Smooth muscle cell of the brain vasculature (primary cell): ENCODE measurements around the gene EIF2AK3.
"Not testable (repeated sequence)": the region's sequence is repeated elsewhere in the genome, so short reads cannot be mapped to it uniquely, and the experiment has no call there.

Experiments used
- DNase-seq: peaks from one replicate; pipeline ENCODE4 v3.0.0-alpha.2; 2012; ENCODE audit warnings: low read depth, low spot score

EIF2AK3 gene

DNA sequence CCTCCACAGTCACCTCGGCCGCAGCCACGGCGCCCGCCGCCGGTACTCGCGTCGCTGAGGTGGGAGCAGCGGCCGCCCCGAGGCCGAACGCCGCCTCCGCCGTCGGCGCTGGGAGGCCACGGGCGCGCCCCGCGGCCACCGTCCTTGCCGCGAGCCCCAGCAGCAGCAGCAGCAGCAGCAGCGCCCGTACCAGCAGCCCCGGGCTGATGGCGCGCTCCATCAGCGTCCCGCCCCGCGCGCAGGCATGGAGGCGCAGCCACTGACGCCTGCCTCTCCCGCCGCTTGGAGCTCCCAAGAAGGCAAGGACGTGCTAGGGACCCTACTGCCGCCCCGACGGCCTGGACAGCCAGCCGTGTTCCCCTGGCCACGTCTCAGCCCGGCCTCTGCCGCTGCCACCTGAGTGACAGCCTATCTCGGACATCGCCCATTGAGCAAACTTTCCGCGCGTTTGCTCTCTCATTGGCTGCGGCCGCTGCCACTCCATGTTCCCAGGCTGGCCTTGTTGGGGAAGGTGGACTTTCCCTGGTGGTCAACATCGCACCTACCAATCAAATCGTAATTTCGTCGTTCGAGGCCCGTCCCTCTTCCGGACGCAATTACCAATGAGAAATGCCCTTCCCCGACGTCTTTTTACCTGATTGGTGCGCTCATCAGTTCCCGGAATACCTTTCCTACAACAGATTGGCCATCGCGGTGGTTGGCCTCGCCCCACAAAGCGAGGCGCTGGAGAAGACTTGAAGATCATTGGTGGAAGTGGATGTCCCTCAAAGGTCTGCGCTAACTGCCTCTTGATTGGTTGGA is at the start of gene EIF2AK3:
Gene EIF2AK3 (minus strand): TSS at position 410 of the 801 bp plus-strand sequence. CDS start 190 bp downstream, at position 220.
- DNase-seq = peak; percentile 100

GRCh38 chr2:88673363-88673762 is 46.1 kb upstream of the EIF2AK3 start:
- no peak for DNase-seq

DNA sequence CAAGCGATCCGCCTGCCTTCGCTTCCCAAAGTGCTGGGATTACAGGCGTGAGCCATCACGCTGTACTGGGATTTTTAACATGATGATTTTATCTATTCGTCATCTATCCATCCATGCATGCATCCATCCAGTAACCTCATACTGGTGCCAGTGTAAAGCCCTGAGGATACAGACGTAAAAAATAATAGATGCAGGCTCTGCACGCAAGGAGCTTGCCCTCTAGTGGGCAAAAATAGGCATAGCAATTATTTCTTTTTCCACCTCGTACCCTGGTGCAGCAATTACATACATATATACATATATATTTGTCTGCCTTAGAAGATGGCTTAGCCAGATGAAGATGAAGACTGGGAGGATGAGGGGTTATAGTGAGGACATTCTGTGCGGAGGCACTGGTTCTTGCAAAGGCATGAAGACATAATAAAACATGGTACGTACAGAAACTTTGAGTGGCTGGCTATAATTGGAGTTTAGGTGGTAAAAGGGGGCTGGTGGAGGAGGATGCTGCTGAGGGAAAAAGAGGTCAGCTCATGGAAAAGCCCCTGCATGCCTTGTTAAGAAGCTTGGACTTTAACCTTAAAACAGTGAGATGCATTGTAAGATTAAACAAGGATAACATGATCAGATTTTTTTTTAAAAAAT is 44.6 kb upstream of the EIF2AK3 start:
- no peak for DNase-seq

DNA sequence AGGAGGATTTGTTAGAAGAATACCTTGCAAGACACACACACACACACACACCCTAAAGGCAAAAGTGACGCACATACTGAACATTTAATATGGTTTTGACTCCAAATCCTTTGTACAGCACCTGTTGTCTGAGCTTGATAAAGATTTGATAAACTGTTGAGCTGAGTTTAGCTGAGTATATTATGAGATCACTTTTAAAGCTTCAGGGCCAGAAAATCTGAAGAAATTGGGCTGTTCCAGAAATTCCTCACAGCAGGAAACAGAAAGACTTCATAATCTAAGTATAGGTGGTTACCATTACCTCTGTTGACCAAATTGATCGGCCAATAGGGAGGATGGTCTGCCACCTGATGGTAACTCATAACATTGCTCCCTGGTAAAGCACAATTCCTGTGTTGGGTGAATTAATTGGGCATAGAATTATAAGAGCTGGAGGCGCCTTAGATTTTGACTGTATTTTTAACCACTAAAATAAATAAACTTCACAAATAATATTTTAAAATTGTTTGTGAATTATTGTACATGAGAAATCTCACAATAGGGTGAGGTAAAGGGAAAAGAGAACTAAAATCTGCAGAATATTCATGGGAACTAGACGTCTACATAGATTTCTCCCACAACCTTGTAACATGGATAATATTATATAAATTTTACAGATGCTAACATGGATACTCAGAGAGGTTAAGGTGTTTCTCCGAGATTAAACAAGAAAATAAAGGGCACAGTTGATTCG is 42.4 kb upstream of the EIF2AK3 start:
- DNase-seq = no peak

DNA sequence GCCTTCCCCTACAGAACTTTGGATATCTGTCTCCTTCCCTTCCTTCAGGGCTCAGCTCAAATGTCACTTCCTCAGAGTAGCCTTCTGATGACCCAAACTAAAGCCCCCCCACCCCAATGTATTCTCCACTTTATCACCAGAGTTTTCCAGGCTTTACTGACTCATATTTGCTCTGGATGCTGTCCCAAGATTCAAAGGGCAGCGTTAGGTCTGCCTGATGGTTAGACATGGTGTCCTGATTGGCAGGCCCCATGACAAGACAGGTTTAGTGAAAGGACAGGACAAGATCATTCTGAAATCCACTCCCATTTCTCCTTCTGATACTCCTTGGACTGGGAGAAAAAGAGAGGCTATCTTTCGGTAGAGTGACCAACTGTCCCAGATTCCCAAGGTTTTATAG is 41.6 kb upstream of the EIF2AK3 start:
- DNase-seq = no peak

DNA sequence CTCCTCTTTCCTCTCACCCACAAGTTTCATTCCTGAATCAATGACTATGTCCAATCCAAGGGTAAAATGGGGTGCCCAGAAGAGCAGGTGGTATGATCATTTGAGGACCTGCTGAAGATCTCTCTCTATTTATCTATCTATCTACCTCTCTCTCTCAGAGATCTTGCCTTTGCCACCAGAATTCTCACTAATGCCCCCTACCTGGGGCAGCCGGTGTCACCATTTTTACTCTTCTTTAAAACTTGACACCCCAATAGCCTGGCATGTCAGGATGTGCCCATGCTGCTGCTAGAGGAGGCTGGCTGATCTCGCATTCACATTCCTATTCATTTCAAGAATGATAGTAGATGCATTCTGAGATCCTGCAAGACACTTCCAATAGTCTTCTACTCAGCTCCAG is 40.0 kb upstream of the EIF2AK3 start:
- DNase-seq = no peak

DNA sequence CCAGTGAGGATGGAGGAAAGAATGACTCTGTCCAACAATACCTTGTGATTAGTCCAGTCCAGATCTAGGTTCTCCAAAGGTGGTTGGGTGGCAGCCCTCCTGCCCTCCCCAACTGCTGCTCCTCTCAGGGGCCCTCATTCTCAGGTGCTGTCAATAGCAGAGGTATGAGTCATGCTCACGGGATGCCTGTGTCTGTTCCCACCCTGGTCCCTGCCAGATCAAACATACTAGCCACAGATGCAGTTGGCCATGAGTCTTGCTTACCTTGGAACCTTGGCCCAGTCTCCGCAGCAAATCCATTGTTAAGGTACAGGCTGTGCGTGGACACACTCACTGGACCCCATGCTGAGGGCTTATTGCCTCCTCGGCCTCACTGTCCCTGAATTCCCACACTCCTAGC is 39.3 kb upstream of the EIF2AK3 start:
- DNase-seq = no peak

GRCh38 chr2:88660622-88661021 is 33.4 kb upstream of the EIF2AK3 start:
- DNase-seq = no peak

- peak; percentile 18 for DNase-seq
These were observed 32.3 kb upstream of the EIF2AK3 start for GRCh38 chr2:88659538-88659915.

- DNase-seq = no peak
These were observed 31.7 kb upstream of the EIF2AK3 start for GRCh38 chr2:88658881-88659537.

DNA sequence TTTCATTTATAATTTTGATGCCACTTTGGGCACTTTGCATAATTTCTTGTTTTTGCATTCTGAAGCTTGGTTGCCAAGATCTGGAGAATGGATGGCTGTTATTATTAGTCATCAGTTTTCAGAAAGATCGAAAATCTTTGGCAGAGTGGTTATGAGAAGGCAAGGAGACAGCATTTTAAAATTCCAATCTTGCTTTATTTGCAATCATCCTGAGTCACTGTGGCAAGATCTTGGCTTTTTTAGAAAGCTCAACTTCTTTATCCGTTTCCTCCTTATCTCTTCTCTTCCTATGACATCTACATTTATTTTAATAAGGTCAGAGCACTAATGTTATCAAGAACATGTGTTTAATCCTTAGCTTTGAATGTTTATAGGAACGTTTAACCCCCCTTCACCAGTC is 31.1 kb upstream of the EIF2AK3 start:
- no peak for DNase-seq

DNA sequence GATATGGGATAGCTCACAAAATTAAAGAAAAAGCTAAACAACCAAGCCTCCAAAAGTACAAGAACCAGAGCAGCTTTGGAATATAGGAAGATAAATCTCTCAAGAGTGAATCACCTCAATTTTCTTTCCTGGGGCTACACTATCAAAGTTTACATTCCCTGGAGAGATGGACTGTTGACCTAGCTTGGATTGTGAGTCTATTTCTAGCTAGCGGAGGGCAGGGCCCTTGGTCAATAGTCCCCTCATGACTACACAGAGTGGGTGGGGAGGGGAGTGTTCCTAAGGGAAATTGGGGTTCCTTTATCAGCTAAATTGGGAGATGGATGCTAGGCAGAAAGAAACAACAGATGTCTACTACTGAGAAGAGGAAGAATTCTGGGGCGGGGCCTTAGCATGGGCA is 29.9 kb upstream of the EIF2AK3 start:
- DNase-seq = no peak

DNA sequence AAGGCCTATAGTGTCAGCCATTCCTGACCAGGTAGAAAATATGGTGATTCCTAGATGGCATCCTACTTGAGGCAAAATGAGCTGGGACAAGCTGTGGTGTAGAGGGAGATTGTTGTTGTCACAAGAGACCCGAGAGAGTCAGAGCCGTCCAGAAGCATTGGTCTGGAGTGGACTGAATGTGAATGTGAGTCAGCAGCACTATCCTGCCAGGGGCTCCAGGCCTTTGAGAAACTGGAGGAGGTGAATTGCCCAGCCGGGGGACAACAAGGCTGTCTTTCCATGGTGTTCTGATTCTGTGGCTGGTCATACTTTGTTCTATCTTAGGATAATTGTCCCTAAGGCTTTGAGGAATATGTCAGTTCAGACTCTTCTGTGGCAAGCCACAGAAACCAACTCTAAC is 29.4 kb upstream of the EIF2AK3 start:
- DNase-seq = no peak

DNA sequence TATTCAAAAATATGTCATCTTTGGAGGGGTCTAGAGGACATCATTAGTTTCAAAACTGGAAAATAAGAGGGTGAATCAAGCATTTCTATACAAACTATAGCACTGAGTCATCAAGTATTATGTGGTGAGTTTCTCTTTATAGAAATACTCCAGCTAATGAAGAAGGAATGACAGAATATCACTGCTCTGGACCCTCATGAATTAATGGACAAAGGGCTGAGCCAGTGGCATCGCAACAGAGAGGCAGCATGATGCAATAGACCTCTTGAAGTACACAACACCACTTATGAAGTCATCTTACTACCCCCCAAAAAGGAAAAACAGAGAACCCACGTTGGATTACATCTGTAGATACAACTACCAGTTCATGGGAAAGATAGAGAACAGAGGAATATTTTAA is 27.4 kb upstream of the EIF2AK3 start:
- no peak for DNase-seq

GRCh38 chr2:88651646-88652045 is 24.4 kb upstream of the EIF2AK3 start:
- DNase-seq = no peak

- not testable (repeated sequence) for DNase-seq
These were observed 18.1 kb upstream of the EIF2AK3 start for GRCh38 chr2:88645291-88645882.

GRCh38 chr2:88642278-88642677 is 15.0 kb upstream of the EIF2AK3 start:
- DNase-seq = no peak

GRCh38 chr2:88641330-88641729 is 14.1 kb upstream of the EIF2AK3 start:
- DNase-seq = no peak

- DNase-seq = no peak
These were observed 12.6 kb upstream of the EIF2AK3 start for GRCh38 chr2:88639865-88640264.

- DNase-seq = no peak
These were observed 11.5 kb upstream of the EIF2AK3 start for GRCh38 chr2:88638743-88639142.

- no peak for DNase-seq
These were observed 10.9 kb upstream of the EIF2AK3 start for GRCh38 chr2:88638123-88638650.
